Loucy (cell line): ENCODE results near the gene TOR4A.

Source experiments
- H2AFZ ChIP-seq: fragments of 200-600 bp; sonication (generic); 2 replicates; pipeline ENCODE4 v1.6.0; 2016; ENCODE audit warnings: antibody characterized with exemption, mild to moderate bottlenecking, low read length, moderate library complexity
- H3F3A ChIP-seq: fragments of 200-600 bp; 2 replicates; pipeline ENCODE4 v1.6.0; 2016; ENCODE audit warnings: antibody characterized with exemption, low read depth, mild to moderate bottlenecking
- H3K27me3 ChIP-seq: fragments of 200-600 bp; sonication (generic); 2 replicates; pipeline ENCODE4 v1.6.1; 2014; ENCODE audit warnings: low read length, mild to moderate bottlenecking; ENCODE audit not compliant: insufficient read depth, poor library complexity, severe bottlenecking
- H3K36me3 ChIP-seq: fragments of 200-600 bp; sonication (generic); 2 replicates; pipeline ENCODE4 v1.6.1; 2016; ENCODE audit warnings: low read length; ENCODE audit not compliant: insufficient read depth
- H3K4me1 ChIP-seq: fragments of 200-600 bp; sonication (generic); 2 replicates; pipeline ENCODE4 v1.5.1; 2014; ENCODE audit warnings: low read length, mild to moderate bottlenecking; ENCODE audit not compliant: insufficient read depth, poor library complexity, severe bottlenecking
- H3K4me2 ChIP-seq: fragments of 200-600 bp; sonication (generic); 2 replicates; pipeline ENCODE4 v1.6.0; 2014; ENCODE audit warnings: antibody characterized with exemption, low read length, low read depth, mild to moderate bottlenecking; ENCODE audit not compliant: poor library complexity, severe bottlenecking
- H3K4me3 ChIP-seq: fragments of 200-600 bp; sonication (generic); 2 replicates; pipeline ENCODE4 v1.5.1; 2014; ENCODE audit warnings: low read length, mild to moderate bottlenecking, mixed read lengths; ENCODE audit not compliant: poor library complexity, severe bottlenecking
- H3K79me2 ChIP-seq: fragments of 200-600 bp; sonication (generic); 2 replicates; pipeline ENCODE4 v1.6.1; 2014; ENCODE audit warnings: low read length; ENCODE audit not compliant: insufficient read depth
- H3K9ac ChIP-seq: fragments of 200-600 bp; sonication (generic); 2 replicates; pipeline ENCODE4 v1.6.0; 2014; ENCODE audit warnings: mild to moderate bottlenecking, low read depth, low read length, moderate library complexity; ENCODE audit not compliant: poor library complexity, severe bottlenecking
- H3K9me2 ChIP-seq: fragments of 200-600 bp; sonication (generic); replicated peaks from 2 replicates; pipeline ENCODE4 v1.6.1; 2016; ENCODE audit warnings: low read depth, low read length, mixed read lengths
- H3K9me3 ChIP-seq: fragments of 200-600 bp; sonication (generic); 2 replicates; pipeline ENCODE4 v1.6.1; 2014; ENCODE audit warnings: mild to moderate bottlenecking, antibody characterized with exemption, low read length, low read depth; ENCODE audit not compliant: insufficient read depth
- H4K20me1 ChIP-seq: fragments of 200-600 bp; sonication (generic); 2 replicates; pipeline ENCODE4 v1.6.0; 2014; ENCODE audit warnings: antibody characterized with exemption, low read length, mild to moderate bottlenecking; ENCODE audit not compliant: insufficient read depth, poor library complexity, severe bottlenecking
- EZH2phosphoT487 ChIP-seq: fragments of 200-600 bp; IDR thresholded peaks from 2 replicates; pipeline ENCODE4 v1.6.1; 2018; ENCODE audit warnings: antibody characterized with exemption, mild to moderate bottlenecking, moderate library complexity, borderline replicate concordance
- TF ChIP-seq, protein P1 (sequence below): fragments of 200-600 bp; sonication (generic); conservative IDR thresholded peaks from 2 replicates; pipeline ENCODE4 v1.5.1; 2014; ENCODE audit warnings: mild to moderate bottlenecking, antibody characterized with exemption, low read length

Gene TOR4A

DNA sequence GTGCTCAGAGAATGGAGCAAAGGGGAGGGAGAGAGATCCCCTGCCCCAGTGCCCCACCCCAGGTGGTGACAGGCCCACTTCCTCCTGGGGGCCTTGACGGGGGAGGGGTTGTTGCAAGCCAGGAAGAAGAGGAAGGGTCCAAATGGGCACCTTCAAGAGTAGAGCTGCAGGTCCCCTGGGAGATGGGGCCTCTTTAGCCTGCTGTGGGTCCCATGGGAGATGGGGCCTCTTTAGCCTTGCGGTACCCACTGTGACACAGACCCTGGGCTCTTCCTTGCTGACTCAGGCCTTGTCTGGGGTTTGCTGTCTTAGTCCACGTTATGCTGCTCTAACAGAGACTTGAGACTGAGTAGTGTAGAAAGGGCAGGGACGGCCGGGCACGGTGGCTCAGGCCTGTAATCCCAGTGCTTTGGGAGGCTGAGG is 9.6 kb upstream of the TOR4A start:
- no peak overlapping the region for H2AFZ ChIP-seq
- peaks cover 9% of the 10 kb centered on the region for H3K4me1 ChIP-seq
- H3K9me2 ChIP-seq: no peaks in the 10 kb centered on the region
- no peaks in the 10 kb centered on the region for H3K9me3 ChIP-seq
- no peaks in the 10 kb centered on the region for H3F3A ChIP-seq
- peaks cover 3% of the 10 kb centered on the region for H4K20me1 ChIP-seq
- H3K27me3 ChIP-seq: no peaks in the 10 kb centered on the region
- H3K4me3 ChIP-seq: no peak overlapping the region
- no peak overlapping the region for H3K4me2 ChIP-seq
- H3K9ac ChIP-seq: no peak overlapping the region
- no peaks in the 10 kb centered on the region for H3K79me2 ChIP-seq
- TF ChIP-seq, protein P1, sequence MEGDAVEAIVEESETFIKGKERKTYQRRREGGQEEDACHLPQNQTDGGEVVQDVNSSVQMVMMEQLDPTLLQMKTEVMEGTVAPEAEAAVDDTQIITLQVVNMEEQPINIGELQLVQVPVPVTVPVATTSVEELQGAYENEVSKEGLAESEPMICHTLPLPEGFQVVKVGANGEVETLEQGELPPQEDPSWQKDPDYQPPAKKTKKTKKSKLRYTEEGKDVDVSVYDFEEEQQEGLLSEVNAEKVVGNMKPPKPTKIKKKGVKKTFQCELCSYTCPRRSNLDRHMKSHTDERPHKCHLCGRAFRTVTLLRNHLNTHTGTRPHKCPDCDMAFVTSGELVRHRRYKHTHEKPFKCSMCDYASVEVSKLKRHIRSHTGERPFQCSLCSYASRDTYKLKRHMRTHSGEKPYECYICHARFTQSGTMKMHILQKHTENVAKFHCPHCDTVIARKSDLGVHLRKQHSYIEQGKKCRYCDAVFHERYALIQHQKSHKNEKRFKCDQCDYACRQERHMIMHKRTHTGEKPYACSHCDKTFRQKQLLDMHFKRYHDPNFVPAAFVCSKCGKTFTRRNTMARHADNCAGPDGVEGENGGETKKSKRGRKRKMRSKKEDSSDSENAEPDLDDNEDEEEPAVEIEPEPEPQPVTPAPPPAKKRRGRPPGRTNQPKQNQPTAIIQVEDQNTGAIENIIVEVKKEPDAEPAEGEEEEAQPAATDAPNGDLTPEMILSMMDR: no peak
- TF ChIP-seq EZH2phosphoT487: no peak
- H3K36me3 ChIP-seq: peaks cover 4% of the 10 kb centered on the region; the same call in 1 of the 2 replicates

DNA sequence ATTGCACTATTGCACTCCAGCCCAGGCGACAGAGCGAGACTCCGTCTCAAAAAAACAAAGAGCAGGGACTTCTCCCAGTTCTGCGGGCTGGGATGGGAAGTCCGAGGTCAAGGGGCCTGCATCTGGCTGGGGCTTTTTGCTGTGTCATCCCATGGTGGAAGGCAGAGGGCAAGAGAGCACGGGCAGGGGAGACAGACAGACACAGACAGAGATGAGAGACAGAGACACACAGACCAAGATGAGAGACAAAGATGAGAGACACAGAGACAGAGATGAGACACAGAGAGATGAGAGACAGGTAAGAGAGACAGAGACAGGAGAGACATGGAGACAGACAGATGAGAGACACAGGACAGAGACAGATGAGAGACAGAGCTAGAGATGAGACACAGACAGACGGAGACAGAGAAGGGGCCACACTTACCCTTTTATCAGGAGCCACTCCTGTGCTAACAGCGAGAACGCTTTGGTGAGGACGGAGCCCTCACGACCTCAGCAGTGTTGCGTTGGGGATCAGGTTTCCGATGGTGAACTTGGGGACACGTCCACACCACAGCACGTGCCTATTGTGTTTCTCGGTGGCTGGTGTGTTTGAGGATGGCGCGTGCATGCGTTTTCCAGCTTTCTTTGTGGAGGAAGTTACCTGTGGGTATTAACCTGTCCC is 8.9 kb upstream of the TOR4A start:
- TF ChIP-seq, protein P1: no peak
- TF ChIP-seq EZH2phosphoT487: no peak
- Histone ChIP-seq H3K9me2 (no peaks in the 10 kb centered on the region), H3K4me2 (no peak overlapping the region), H2AFZ (no peak overlapping the region), H3K9ac (no peak overlapping the region), H3K4me3 (no peak overlapping the region), H3K27me3 (no peaks in the 10 kb centered on the region), H4K20me1 (peaks cover 3% of the 10 kb centered on the region), H3F3A (no peaks in the 10 kb centered on the region), H3K79me2 (no peaks in the 10 kb centered on the region), H3K4me1 (peaks cover 9% of the 10 kb centered on the region), H3K36me3 (peaks cover 4% of the 10 kb centered on the region; the same call in 1 of the 2 replicates), H3K9me3 (no peaks in the 10 kb centered on the region)

DNA sequence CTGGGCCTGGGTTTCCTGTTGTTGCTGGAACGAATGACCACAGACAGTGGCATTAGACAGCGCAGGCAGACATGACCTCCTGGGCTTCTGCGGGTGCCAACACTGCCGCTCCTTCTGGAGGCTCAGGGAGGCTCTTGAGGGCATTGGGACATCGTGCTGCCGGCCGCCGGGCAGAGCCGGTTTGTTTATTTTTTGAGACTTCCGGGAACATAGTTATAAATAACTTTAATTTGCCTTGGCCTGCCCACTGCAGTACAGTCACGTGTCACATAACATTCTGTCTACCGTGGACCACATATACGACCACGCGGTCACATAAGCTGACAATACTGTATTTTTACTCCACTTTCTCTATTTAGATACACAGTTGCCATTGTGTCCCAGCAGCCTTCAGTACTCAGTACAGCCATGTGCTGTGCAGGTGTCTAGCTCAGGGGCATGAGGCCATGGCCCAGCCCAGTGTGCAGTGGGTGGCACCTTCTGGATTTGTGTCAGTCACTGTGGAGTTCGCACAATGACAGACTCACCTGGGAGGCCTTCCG is 8.2 kb upstream of the TOR4A start:
- TF ChIP-seq EZH2phosphoT487: no peak
- TF ChIP-seq, protein P1: no peak
- Histone ChIP-seq H3K9me3 (no peaks in the 10 kb centered on the region), H3K9ac (no peak overlapping the region), H3K36me3 (no peaks in the 10 kb centered on the region; the same call in 1 of the 2 replicates), H3K9me2 (no peaks in the 10 kb centered on the region), H3K27me3 (no peaks in the 10 kb centered on the region), H4K20me1 (peaks cover 3% of the 10 kb centered on the region), H3F3A (no peaks in the 10 kb centered on the region), H2AFZ (no peak overlapping the region), H3K4me2 (no peak overlapping the region), H3K4me3 (no peak overlapping the region), H3K4me1 (peaks cover 9% of the 10 kb centered on the region), H3K79me2 (no peaks in the 10 kb centered on the region)
